ENCODE measurements around the gene PLEKHM3. TPM values are rescaled to one million over a fixed set of nuclear protein-coding genes. Genes with fewer than 3 reads are reported as not detected.

Gene PLEKHM3
- total RNA-seq, 1 donor from 2014 or later: 12.1 TPM

DNA sequence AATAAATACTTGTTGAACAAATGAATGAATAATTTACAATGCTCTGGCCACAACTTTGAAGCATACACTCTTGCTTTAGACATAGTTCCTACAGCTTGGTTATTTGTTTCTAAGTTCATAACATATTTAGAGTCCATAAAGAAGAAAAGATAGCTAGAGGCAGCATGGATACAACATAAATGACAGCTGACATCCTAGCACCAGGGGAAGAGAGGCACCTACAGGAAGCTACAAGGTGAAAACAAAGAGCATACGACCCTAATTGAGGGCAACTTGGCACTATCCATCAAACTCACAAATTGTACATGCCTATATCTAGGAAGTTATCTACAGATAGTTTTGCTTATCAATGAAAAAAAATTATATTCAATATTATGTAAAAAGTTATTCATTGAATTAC is 88.9 kb downstream of the PLEKHM3 start:
- Mint-ChIP-seq H3K27ac (no peak overlapping the region), H3K36me3 (peaks cover 8% of the 10 kb centered on the region), H3K4me1 (ENCODE audit: unreplicated experiment) (peaks cover 12% of the 10 kb centered on the region), H3K27me3 (peaks cover 6% of the 10 kb centered on the region), H3K9me3 (no peaks in the 10 kb centered on the region), H3K4me3 (no peak overlapping the region)
- no peak for DNase-seq (ENCODE audit: extremely low spot score, unreplicated experiment)
- TF ChIP-seq, protein P1, sequence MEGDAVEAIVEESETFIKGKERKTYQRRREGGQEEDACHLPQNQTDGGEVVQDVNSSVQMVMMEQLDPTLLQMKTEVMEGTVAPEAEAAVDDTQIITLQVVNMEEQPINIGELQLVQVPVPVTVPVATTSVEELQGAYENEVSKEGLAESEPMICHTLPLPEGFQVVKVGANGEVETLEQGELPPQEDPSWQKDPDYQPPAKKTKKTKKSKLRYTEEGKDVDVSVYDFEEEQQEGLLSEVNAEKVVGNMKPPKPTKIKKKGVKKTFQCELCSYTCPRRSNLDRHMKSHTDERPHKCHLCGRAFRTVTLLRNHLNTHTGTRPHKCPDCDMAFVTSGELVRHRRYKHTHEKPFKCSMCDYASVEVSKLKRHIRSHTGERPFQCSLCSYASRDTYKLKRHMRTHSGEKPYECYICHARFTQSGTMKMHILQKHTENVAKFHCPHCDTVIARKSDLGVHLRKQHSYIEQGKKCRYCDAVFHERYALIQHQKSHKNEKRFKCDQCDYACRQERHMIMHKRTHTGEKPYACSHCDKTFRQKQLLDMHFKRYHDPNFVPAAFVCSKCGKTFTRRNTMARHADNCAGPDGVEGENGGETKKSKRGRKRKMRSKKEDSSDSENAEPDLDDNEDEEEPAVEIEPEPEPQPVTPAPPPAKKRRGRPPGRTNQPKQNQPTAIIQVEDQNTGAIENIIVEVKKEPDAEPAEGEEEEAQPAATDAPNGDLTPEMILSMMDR (conservative IDR thresholded peaks at IDR 0.05): no peak

DNA sequence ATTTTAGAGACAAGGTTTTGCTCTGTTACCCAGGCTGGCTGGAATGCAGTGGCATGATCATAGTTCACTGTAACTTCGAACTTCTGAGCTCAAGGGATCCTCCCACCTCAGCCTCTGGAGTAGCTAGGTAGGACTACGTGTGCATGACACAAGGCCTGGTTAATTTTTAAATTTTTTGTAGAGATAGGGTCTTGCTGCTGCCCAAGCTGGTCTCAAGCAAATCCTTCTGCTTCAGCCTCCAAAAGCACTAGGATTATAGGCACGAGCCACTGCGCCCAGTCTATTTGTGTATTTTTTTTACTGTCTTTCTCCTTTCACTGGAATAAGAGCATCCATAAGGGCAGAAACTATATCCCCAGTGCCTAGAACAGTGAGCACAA is 89.3 kb downstream of the PLEKHM3 start:
- Mint-ChIP-seq H3K27me3 (peaks cover 6% of the 10 kb centered on the region), H3K27ac (no peak overlapping the region), H3K4me1 (ENCODE audit: unreplicated experiment) (peaks cover 12% of the 10 kb centered on the region), H3K36me3 (peaks cover 12% of the 10 kb centered on the region), H3K9me3 (no peaks in the 10 kb centered on the region), H3K4me3 (no peak overlapping the region)
- TF ChIP-seq, protein P1 (conservative IDR thresholded peaks at IDR 0.05): no peak
- no peak for DNase-seq (ENCODE audit: extremely low spot score, unreplicated experiment)

DNA sequence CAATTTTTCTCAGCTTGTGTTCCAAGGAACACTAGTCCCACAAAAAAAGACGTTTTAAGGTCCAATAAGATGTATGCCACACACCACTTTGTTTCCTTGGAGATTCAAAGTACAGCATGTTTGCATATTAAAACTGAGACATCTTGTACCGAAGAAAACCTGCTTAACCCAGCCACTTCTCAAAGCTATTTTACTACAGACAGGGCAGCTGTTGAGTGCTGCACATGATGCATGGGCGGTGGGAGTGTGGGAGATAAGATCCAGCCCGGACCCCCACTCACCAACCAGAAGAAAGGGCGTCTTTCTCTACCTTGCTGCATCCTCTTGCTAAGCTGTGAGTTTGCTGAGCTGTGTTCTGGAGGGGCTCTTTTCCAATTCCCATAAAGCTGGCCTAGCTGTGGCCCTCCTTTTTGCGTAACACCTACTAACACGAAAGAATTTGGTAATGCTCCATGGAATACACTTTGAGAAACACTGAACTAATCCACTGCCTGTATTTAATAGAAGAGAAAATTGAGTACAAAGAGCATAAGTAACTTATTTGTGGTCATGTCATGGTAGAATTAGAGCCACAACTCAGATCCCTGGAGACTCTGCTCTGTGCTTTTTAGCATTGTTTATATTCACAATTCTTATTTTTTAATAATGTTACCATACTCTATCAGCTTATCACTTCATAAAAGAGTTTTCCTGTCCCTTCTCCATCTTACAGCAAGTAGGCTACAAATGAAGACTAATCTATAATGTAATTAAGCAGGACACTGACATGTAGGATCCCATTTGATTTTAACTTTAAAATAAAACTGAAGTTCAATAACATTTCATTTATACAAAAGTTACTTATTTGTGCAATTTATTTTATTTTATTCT is 90.0 kb downstream of the PLEKHM3 start:
- no peak for DNase-seq (ENCODE audit: extremely low spot score, unreplicated experiment)
- H3K4me3 Mint-ChIP-seq: no peak overlapping the region
- H3K9me3 Mint-ChIP-seq: no peaks in the 10 kb centered on the region
- TF ChIP-seq, protein P1 (conservative IDR thresholded peaks at IDR 0.05): no peak
- H3K4me1 Mint-ChIP-seq (ENCODE audit: unreplicated experiment): peaks cover 12% of the 10 kb centered on the region
- peaks cover 6% of the 10 kb centered on the region for H3K27me3 Mint-ChIP-seq
- no peak overlapping the region for H3K27ac Mint-ChIP-seq
- peaks cover 13% of the 10 kb centered on the region for H3K36me3 Mint-ChIP-seq

DNA sequence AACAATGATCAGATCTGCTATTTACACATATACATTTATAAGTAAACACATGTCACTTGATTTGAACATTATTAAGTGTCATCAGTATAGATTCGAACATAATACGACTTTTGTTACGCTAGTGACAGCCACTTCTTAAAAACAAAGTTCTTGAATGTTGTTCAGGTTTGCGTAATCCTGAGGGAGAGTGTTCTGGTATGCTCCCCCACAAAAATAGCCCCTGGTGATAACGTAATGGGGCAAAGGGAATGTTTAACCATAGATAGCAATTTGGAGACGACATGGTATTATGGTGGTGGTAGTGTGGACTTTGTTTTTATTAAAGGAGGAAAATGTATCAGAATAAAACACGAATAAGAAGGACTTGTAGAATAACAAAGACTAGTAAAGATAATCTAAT is 90.6 kb downstream of the PLEKHM3 start:
- Mint-ChIP-seq H3K4me3 (no peak overlapping the region), H3K36me3 (peaks cover 14% of the 10 kb centered on the region), H3K4me1 (ENCODE audit: unreplicated experiment) (peaks cover 10% of the 10 kb centered on the region), H3K9me3 (no peaks in the 10 kb centered on the region), H3K27ac (no peak overlapping the region), H3K27me3 (peaks cover 6% of the 10 kb centered on the region)
- DNase-seq (ENCODE audit: extremely low spot score, unreplicated experiment): no peak
- TF ChIP-seq, protein P1 (conservative IDR thresholded peaks at IDR 0.05): no peak

DNA sequence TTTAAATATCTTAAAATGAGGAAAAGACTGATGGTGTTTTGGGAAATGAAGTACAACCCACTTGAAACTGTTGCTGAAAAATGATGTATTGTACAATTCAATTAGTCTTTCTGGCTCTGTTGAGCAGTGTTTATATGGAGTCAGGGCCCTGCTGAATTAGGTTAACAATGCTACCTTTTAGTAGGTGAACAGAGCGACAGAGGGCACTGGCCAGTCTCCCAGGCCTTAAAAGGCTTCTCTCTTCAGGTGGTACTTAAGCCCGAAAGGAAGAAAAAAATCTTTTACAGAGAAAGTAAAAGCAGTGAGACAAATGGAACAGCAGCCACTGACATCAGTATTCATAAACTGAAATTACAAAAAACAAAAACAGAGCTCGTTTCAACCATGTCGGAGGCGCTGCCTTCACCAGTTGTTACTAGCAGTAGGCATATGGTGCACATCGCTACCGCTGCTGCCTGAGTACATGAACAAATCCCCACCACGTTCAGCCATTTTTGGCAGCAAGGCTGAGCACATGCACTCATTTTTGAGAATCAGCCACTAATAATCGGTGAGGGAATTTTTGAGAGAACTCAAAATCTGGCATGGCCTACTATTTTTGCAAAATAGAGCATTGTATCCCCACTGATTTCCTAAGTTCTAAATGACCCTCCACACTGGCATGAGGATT is 91.8 kb downstream of the PLEKHM3 start:
- Mint-ChIP-seq H3K4me3 (no peak overlapping the region), H3K27ac (no peak overlapping the region), H3K27me3 (no peaks in the 10 kb centered on the region), H3K36me3 (peaks cover 9% of the 10 kb centered on the region), H3K4me1 (ENCODE audit: unreplicated experiment) (no peaks in the 10 kb centered on the region), H3K9me3 (no peaks in the 10 kb centered on the region)
- no peak for DNase-seq (ENCODE audit: extremely low spot score, unreplicated experiment)
- TF ChIP-seq, protein P1 (conservative IDR thresholded peaks at IDR 0.05): no peak

All from type B pancreatic cell (in vitro differentiated cells).